ENCODE data around the gene ZNF544.

The ZNF544 gene

DNA sequence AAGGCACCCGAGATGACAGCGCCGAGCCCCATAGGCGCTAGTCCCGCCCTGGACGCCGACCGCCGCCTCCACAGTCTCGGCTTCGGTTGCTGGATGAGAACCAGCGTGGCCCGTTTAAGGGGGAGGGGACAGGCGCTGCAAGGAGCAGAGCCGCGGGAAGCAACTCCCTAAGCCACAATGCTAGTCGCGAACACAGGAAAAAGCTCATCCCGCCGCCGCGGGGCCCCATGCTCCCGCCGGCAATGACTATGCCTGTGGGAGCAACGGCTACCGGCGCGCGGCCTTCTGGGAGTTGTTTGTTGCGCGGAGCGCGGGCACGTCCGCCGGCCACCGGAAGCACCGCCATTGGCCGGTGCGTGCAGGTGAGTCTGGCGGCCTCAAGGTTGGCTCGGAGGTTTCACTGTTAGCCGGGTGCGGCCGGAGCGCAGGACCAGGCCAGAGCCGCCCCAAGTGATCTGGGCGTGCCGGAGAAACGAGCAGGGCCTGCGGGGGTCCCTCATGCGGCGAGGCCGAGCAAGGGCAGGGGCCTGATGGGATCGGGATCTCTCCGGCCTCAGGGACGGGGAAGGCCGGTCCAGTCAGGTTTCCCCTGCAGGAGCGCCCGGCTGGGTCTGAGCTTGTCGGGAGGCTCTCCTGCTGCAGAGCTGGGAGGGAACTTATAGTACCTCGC is at the start of gene ZNF544:
ZNF544 (plus strand) TSS at position 330 of the 670 bp plus-strand sequence. CDS start 15,110 bp downstream, outside the sequence.
- no peak for DNase-seq

DNA sequence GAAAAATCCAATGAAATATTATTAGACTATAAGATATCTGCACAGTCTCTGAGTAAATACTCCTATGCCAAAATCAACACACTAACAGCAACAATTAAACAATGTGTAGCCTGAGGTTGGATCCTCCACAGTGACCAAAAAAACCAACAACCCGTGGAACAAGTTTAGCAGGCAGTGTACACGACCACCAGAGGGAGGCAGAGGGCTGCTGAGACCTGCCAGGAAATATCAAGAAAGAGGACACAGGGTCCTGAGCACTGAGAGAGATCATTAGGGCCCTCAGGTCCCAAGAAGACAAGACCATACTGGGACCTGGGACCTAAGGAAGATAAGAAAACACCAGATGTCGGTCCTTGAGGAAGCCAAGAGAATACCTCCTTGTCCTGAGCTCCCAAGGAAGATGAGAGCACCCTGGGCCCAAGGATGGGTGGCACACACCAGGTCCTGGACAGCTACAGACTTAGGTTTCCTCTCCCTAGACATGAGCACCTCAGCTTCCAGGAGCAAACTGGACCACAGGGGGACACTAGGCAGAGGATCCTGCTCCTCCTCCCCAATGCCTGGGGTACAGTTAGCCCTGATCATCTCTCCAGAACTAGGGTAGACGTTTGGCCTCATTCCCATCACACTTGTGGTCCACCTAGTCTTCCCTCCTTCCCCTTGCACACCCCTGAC is 46.7 kb upstream of the ZNF544 start:
- peak; percentile 33 for DNase-seq

DNA sequence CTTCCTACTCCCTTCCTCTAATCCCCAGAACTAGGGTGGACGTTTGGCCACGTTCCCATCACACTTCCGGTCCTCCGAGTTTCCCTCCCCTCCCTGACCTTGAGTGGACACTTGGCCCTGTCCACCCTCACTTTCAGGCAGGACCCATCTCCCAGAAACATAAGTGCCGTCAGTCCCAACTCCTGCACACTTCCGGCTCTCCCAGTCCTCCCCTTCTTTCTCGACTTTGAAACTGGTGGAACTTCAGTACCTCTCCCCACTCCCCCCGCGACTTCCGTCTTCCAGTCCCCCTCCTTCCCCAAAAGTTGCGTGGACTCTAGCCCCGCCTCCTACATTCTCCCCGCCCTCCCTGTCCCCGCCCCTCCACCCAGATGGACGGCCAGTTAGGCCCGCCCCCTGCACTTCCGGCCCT is 46.1 kb upstream of the ZNF544 start:
- peak; percentile 78 for DNase-seq

DNA sequence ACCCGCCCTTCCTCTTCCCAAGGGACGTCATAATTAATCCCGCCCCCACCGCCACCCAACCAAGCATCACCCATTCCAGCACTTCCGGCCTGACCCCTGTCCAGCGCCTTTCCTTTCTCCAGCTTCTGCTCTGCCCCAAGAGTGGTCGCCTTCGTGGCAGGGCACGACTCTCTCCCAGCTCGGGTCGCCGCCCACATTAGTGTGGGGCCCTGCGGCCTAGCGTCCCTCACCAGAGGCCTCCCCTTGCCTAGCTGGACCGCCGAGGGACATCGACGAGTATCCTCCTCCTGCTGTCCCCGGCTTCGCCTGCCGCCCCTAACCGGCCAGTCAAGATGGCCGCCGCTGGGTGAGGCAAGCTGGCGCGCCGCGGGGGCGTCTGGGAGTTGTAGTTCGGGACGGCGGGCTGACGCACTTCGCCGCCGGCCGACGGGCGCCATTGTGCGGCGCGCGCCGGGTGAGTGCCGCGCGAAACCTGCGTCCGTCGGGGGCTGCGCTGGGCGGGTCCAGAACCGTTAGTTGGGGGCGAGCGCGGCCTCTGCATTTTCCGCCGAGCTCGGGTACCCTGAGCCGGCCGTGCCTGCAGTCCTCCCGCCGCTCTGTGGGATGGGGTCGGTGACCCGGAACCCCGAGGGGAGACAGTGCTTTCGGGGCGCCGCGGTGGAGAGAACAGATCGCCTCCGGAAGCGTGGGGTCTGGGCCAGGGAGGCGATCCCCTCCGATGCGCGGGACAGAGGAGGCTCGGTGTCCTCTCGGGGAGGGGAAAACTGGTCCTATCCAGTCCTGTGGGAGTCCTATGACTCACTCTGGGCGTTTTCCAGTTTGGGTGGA is 45.5 kb upstream of the ZNF544 start, which contains the start of gene ZNF274:
ZNF274 (plus strand) TSS at position 73 of the 828 bp plus-strand sequence. CDS start 905 bp downstream, outside the sequence.
- peak; percentile 83 for DNase-seq

DNA sequence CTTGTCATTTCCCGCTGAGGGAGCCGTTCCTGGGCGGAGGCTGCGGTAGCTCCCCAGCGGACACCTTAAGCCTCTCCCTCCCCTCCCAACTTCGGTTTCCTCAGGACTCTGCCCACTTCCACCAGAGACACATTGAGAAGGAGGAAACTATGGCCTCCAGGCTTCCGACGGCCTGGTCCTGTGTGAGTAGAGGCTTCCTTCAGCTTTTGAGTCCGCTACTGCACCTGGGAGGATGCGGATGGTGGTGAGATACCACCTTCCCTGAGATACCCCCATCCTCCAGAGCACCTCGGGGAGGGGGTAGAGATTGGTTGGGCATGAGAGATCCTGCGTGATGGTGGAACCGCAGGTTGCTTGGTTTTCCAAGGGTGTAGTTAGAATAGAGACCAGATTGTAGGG is 44.9 kb upstream of the ZNF544 start:
- DNase-seq = no peak

DNA sequence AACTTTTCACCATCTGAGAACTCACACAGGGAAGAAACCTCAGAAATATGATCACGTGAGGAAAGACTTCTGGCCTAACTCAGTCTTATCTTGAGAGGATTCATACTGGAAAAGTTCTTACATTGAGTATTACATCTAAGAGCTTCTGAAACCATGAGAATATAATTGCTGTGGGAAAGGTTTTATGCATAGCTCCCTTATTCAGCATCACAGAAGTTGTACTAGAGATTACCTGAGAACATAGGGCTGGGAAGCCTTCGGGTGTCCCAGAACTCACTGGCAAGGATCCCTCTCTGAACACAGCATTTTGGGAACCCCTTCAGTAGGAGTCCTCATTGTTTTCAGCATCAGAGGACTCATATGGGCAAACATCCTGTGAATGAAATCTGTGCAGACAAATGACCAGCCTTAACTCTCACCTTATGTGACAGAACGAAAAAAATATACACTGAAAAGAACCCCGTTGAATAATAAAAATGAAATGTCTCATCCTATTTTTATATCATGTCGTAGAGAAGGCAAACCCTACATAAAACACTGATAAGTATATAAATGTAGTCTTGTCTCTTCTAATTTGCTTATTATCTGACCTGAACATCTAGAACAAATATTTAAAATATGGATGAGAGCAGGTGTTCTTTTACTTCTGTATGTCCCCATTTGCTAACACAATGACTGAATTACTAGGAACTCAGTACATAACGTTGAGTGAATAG is 31.7 kb upstream of the ZNF544 start:
- no peak for DNase-seq

DNA sequence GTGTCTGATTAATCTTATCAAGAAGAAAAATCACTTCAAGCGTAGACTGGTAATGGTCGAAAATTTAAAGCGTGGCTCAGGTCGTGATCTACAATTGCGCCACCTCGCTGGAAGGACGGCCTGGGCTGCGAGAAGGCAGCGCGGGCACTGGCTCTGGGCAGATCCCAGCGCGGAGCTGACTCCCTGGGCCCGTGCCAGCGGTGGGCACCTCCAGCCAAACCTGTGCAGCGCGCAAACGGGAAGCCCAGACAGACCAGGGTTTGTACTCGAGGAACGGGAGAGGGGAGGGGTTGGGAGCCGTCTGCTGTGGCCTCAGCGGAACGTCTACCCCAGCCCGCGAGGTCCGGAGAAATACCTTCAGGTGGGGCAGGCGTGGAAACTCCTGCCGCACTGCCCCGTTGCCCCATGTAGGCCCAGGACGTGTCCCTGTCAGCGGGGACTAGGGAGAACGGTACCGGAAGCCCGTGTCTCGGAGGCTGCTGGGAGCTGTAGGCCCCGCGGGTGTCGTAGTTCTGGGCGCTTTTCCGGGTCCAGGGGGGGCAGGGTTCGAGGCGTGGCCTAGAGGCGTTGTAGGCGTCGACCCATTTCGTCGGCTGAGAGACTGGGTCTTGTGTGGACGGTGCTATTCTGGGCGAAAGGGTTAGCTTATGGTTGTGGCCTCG is 24.8 kb upstream of the ZNF544 start:
- no peak for DNase-seq

DNA sequence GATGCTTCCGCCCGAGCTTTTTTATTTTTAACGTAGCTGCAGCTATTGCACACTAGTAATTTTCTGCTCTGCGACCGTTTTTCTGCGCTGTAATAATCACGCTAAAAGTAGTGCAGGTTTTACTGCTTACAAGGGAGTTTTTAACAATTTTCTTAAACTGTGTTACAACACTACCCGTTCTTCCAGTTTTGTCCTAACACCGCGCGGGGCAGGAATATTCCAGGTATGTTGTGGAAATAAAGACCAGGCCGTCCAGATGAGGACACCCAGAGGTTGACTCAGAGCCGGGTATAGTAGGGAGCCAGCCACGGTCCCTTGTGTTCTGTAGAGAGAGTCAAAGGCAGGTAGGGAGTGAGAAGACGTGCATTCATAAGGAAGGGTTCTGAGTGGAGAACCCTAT is 24.1 kb upstream of the ZNF544 start:
- no peak for DNase-seq

DNA sequence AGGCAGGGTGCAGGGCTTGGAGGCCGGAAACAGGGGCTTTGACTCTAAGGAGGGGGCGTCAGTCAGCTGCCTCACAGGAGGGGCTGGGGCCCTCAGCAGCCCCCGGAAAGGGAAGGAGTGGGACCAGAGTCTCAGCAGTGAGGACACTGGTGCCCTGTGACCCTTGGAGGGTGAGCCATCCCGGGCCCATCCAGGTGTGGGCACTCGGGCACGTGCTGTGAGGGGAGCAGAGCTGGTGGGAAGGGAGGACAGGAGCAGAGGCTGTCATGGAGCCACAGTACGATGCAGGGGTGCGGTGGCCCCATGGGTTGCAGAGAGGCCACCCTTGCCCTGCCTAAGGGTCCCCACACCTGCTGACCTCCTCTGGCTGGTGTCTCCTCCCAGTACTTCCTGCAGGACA is 19.1 kb upstream of the ZNF544 start:
- DNase-seq = no peak

DNA sequence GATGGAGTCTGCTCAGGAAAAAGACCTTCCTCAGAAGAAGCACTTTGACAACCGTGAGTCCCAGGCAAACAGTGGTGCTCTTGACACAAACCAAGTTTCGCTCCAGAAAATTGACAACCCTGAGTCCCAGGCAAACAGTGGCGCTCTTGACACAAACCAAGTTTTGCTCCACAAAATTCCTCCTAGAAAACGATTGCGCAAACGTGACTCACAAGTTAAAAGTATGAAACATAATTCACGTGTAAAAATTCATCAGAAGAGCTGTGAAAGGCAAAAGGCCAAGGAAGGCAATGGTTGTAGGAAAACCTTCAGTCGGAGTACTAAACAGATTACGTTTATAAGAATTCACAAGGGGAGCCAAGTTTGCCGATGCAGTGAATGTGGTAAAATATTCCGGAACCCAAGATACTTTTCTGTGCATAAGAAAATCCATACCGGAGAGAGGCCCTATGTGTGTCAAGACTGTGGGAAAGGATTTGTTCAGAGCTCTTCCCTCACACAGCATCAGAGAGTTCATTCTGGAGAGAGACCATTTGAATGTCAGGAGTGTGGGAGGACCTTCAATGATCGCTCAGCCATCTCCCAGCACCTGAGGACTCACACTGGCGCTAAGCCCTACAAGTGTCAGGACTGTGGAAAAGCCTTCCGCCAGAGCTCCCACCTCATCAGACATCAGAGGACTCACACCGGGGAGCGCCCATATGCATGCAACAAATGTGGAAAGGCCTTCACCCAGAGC is 16.2 kb upstream of the ZNF544 start:
- DNase-seq = no peak

DNA sequence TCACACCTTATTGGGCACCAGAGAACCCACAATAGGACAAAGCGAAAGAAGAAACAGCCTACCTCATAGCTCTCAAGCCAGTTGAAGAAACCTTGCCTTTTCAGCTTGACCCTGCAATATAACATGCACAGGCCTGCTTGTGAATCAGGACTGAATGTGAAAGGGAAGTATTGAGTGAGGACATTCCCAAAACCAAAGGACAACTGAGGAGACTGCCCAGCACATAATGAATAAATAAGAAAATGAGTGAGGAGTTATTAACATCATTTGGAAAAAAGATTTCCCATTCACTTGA is 15.7 kb upstream of the ZNF544 start:
- DNase-seq = no peak

DNA sequence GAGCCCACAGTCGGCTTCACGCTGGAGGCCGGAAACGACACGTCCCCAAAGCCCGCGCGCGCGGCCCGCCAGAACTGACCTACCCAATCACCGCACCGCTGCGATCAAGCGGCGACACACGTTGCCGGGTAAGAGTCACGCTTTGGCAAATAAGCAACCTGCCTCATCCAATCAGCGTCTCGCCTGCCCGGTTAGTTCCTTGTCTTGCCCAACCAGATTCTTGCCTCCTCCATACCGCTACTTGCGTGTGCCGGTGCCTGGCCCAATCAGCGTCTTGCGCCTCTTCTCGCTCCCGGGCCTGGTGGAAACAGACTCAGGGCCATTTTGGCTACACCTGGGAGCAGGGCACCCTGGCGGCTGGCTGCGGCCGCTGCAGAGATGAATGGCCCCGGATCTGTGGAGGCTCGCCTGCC is 11.6 kb upstream of the ZNF544 start:
- no peak for DNase-seq

DNA sequence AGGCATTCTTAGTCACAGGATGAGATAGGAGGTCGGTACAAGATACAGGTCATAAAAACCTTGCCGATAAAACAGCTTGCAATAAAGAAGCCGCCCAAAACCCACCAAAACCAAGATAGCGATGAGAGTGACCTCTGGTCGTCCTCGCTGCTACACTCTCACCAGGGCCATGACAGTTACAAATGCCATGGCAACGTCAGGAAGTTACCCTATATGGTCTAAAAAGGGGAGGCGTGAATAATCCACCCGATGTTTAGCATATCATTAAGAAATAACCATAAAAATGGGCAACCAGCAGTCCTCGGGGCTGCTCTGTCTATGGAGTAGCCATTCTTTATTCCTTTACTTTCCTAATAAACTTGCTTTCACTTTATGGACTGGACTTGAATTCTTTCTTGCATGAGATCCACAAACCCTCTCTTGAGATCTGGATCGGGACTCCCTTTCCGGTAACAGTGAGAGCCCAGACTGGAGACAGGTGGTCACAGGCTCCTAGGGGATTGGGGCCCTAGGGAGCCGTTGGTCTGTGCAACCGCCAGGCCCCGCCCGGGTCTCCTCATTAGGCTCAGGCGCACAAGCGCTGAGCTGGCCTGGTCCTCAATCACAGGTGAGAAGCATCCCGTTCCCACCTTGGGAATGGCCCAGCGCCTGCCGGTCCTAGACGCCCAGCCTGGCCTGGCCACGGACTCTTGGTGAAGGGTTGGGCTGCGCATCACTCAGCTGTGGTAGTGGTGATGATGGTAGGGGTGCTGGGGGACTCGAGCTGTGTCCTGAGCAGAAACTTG is 10.9 kb upstream of the ZNF544 start:
- no peak for DNase-seq

DNA sequence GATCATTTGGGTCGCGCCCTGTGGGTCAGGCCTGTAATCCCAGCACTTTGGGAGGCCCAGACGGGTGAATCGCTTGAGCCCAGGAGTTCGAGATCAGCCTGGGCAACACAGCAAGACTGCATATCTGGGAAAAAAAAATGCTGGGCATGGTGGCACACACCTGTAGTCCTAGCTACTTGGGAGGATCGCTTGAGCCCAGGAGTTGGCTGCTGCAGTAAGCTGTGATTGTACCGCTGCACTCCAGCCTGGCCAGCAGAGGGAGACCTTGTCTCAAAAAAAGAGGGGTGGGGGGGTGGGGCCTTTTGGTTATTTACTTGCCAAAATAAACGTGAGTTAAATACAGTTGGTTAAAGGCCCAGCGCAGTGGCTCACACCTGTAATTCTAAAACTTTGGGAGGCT is 9.8 kb upstream of the ZNF544 start:
- DNase-seq = no peak

DNA sequence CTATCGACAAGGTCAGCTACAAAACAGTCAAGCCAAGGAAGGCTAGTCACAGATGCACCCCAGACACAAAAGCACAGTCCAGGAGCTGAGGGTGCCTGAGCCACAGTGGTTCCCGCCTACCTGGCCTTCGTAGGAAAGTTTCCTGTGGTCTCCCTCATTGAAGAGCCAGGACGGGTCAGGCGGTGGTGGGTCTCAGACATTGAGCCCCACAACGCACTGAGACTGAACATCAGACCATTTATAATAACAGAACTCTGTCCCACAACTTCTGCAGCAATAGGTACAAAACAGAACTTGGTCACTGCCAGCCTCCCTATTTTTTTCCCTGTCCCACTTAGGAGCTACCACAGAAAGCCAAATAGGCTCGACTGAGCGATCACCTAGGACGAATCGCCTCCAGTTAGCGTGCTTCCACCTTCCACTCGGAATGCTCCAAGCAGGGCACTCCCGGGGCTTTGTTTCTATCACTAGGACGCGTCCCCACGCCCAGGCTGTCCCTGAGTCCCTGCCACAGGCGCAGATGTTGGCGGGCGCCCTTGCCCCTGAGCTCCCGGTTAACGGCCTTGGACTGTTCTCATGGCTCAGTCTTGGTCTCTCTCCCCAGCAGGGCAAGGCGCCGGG is 640 bp upstream of the ZNF544 start:
- no peak for DNase-seq

DNA sequence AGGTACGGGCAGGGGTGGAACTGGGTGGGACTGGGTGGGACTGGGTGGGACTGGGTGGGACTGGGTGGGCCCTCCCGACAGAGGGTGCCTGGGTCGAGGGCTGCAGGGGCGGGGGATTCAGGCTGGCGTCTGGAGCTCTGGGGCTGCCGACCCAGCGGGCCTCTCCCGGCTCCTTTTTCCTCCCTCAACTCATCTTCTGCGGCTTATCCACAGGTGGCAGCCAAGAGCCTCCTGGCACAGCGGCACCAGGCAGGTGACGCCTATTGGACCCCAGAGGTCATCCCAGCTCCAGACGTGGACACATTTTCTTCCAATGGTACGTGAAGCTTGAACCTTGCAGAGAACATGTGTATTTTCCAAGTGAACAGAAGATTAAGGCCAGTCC is 533 bp downstream of the ZNF544 start:
- DNase-seq = no peak

DNA sequence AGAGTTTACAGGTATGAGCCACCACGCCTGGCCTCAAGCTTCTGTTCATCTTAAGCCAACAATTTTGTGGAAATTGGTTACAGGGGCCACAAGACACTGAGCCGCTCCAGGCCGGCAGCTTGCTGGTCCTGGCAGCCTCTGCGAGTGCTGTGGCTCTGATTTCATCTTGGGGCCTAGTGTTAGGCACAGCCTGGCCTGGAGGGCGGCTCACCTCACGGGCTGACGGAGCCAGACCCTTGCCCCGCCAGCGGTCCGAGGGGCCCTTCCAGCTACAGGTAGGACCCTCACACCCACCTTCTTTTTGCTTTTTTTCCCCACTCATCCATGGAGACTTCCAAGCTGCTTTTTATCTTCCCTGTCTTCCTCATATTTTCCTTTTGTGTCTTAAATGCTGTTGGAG is 8.6 kb downstream of the ZNF544 start:
- DNase-seq = no peak

DNA sequence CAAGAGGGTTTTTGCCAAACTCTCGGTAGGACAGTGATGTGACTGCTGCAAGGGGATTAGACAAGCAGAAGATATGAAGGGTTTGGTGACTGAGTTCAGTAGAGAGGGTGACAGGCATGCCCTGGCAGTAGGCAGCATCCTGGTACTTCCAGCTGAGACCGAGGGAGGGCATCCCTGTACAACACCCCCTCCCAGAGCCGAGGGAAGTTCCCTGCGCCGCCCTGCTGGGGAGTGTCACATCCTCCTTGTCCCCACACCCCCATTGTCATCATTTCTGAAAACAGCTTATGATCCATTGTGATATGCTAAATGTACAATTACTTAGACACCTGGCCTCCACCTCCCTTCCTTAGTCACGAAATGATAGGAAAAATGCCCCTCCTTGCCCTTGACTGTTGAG is 14.6 kb downstream of the ZNF544 start:
- DNase-seq = no peak

DNA sequence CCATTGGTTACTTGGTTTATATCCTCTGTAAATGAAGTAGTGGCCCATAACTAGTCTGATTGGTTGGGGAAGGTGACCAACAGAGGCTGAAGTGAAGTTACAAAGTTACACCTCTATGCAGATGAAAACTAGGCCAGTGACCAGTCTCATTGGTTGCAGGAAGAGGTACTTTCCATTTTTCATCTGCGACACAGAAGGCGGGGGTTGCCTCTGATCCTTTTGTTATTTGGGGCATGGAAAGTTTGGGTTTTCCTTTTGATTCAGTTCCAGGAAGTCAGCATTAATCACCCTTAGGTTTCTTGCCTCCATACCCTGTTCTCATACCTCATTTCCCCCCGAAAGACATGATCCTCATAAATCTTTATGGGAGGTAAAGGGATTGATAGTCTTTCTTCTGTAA is 20.2 kb downstream of the ZNF544 start:
- DNase-seq = no peak

DNA sequence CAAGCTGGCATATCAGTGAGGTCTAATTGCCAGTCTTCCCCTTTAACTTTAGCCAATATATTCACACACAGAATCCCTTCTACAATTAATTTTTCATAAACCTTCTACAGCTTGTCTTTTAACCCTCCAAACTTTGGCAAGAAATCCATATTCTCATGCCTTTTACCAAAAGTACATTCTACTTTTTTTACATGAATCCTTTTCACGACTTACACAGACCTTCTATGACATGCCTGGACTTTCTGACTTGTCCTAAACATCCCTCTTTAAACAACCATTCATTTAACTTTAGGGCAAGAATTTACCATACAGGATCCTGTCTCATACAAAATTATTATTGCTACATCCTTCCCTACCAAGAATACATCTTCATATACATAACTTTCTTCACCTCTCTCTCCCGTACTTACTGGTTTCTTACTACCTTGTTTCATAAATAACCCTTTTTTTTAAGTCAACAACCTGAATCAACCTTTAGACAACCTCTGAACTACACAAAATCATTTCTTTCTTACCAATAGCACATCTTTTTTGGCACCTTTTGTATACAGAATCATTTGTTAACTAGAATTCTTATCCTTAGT is 23.5 kb downstream of the ZNF544 start:
- DNase-seq = no peak

Data from GDM1 (cell line).